MM.1S (cell line): ENCODE data around the gene MROH7.

ENCODE experiments used
- EZH2 ChIP-seq: fragments of 300-600 bp; sonication (generic); optimal IDR thresholded peaks from 2 replicates; pipeline ENCODE3; 2017; ENCODE audit warnings: low read depth, mild to moderate bottlenecking, antibody characterized with exemption, low read length, mixed read lengths
- TF ChIP-seq, protein P1 (sequence below): fragments of 300-600 bp; sonication (generic); IDR thresholded peaks from 2 replicates; pipeline ENCODE4 v1.5.1; 2016; ENCODE audit warnings: antibody characterized with exemption, low read length, mixed read lengths

DNA sequence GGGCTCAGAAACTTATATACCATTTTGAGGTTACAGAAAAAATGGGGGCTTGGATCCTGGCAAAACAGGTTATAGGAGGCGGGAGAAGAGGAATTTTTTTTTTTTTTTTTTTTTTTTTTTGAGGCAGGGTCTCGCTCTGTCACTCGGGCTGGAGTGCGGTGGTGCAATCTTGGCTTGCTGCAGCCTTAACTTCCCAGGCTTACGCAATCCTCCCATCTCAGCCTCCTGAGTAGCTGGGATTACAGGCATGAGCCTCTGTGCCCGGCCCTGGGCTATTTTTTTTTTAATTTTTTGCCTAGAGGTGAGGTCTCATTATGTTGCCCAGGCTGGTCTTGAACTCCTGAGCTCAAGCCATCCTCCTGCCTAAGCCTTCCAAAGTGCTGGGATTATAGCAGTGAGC is 24.7 kb downstream of the MROH7 start:
- TF ChIP-seq, protein P1, sequence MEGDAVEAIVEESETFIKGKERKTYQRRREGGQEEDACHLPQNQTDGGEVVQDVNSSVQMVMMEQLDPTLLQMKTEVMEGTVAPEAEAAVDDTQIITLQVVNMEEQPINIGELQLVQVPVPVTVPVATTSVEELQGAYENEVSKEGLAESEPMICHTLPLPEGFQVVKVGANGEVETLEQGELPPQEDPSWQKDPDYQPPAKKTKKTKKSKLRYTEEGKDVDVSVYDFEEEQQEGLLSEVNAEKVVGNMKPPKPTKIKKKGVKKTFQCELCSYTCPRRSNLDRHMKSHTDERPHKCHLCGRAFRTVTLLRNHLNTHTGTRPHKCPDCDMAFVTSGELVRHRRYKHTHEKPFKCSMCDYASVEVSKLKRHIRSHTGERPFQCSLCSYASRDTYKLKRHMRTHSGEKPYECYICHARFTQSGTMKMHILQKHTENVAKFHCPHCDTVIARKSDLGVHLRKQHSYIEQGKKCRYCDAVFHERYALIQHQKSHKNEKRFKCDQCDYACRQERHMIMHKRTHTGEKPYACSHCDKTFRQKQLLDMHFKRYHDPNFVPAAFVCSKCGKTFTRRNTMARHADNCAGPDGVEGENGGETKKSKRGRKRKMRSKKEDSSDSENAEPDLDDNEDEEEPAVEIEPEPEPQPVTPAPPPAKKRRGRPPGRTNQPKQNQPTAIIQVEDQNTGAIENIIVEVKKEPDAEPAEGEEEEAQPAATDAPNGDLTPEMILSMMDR = no peak
- TF ChIP-seq EZH2 = no peak
